Measurements from ENCODE around the gene AANAT.
A peak's percentile ranks its signal among the peaks of the same experiment; 100 is the strongest.
"Not testable (repeated sequence)": the region's sequence is repeated elsewhere in the genome, so short reads cannot be mapped to it uniquely, and the experiment has no call there.

The AANAT gene

GRCh38 chr17:76512366-76513305 lies 45.2 kb downstream of the AANAT start:
- POLR2A ChIA-PET = interaction anchor here (0.5 to 1.4 kb wide), 2 partner anchors 26 to 207 kb away, joined by 3 read pairs; no protein-coding TSS in a partner anchor
- CTCF ChIA-PET = interaction anchor here (0.8 to 5.2 kb wide), 8 partner anchors 9 to 128 kb away, joined by 3 to 28 read pairs (median 5); partner anchors contain the start of genes AANAT, SPHK1 and UBE2O
- DNase-seq (ENCODE audit: extremely low spot score) = no peak
- TF ChIP-seq, protein P1, sequence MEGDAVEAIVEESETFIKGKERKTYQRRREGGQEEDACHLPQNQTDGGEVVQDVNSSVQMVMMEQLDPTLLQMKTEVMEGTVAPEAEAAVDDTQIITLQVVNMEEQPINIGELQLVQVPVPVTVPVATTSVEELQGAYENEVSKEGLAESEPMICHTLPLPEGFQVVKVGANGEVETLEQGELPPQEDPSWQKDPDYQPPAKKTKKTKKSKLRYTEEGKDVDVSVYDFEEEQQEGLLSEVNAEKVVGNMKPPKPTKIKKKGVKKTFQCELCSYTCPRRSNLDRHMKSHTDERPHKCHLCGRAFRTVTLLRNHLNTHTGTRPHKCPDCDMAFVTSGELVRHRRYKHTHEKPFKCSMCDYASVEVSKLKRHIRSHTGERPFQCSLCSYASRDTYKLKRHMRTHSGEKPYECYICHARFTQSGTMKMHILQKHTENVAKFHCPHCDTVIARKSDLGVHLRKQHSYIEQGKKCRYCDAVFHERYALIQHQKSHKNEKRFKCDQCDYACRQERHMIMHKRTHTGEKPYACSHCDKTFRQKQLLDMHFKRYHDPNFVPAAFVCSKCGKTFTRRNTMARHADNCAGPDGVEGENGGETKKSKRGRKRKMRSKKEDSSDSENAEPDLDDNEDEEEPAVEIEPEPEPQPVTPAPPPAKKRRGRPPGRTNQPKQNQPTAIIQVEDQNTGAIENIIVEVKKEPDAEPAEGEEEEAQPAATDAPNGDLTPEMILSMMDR (IDR thresholded peaks at IDR 0.05; ENCODE audit: control extremely low read depth, extremely low read depth, low read depth, missing control alignments) = no peak

DNA sequence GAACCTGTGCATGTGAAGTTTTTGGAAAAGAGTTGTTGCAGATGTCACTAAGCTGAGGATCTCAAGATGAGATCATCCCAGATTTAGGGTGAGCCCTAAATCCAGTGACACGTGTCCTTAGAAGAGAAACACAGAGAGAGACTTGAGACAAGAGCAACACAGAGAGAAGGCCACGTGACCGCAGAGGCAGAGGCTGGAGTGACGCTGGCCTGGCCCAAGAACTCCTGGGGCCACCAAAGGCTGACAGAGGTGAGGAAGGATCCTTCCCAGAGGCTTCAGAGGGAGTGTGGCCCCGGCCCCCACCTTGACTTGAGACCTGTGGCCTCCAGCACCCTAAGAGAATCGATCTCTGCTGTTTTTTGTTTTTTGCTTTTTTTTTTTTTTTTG lies 45.9 kb downstream of the AANAT start:
- ChIA-PET CTCF (interaction anchor here (1.0 to 5.2 kb wide), 5 partner anchors 10 to 129 kb away, joined by 3 to 28 read pairs (median 4); partner anchors contain the start of genes AANAT and SPHK1), POLR2A (interaction anchor here (0.7 kb wide), 1 partner anchor 20 kb away, joined by 6 read pairs; no protein-coding TSS in a partner anchor)
- TF ChIP-seq, protein P1 (IDR thresholded peaks at IDR 0.05; ENCODE audit: control extremely low read depth, extremely low read depth, low read depth, missing control alignments) = no peak
- DNase-seq (ENCODE audit: extremely low spot score) = no peak

DNA sequence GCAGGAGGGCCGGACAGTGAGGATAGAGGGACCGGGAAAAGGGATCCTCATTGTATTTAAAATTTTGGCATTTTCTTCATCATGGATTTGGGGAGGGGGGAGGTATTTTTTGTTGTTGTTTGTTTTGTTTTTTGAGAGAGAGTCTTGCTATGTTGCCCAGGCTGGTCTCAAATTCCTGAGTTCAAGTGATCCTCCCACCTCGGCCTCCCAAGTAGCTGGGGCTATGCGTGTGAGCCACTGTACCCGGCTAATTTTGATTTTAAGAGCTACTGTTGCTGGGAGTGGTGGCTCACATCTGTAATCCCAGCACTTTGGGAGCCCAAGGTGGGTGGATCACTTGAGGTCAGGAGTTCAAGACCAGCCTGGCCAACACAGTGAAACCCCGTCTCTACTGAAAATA lies 47.0 kb downstream of the AANAT start:
- DNase-seq (ENCODE audit: extremely low spot score); POLR2A ChIA-PET: not testable (repeated sequence)
- CTCF ChIA-PET = interaction anchor here (1.1 to 5.2 kb wide), 6 partner anchors 8 to 106 kb away, joined by 3 to 28 read pairs (median 4); partner anchors contain the start of gene AANAT

GRCh38 chr17:76515274-76515949 lies 48.0 kb downstream of the AANAT start:
- TF ChIP-seq, protein P1 (IDR thresholded peaks at IDR 0.05; ENCODE audit: control extremely low read depth, extremely low read depth, low read depth, missing control alignments) = no peak
- peak; percentile 65 for DNase-seq (ENCODE audit: extremely low spot score)
- ChIA-PET POLR2A (interaction anchor here (0.7 kb wide), 1 partner anchor 160 kb away, joined by 7 read pairs; no protein-coding TSS in a partner anchor), CTCF (interaction anchor here (0.7 to 5.2 kb wide), 5 partner anchors 8 to 107 kb away, joined by 3 to 28 read pairs (median 3); partner anchors contain the start of gene AANAT)

DNA sequence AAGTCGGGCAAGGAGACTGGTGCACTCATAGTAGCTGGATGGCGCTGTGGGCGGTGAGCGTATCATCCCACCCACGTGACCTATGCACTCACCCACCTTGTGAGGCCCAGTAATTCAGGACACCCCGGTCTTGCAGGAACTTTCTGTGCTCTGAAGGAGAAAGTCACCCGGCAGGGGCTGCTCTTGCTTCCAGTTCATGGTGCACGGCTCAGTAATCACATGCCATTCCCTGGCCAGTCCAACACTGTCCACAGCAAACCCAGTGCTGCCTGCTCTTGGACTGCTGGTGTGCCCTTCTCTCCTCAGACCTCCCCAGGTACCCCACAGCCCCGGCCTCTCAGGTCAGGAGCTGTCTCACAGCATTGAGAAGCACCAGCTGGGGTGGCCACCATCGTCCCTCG lies 50.2 kb downstream of the AANAT start:
- ChIA-PET CTCF (interaction anchor here (1.0 to 1.7 kb wide), 4 partner anchors 10 to 29 kb away, joined by 3 to 8 read pairs (median 6); no protein-coding TSS in a partner anchor), POLR2A (no interaction called here)
- TF ChIP-seq, protein P1 (IDR thresholded peaks at IDR 0.05; ENCODE audit: control extremely low read depth, extremely low read depth, low read depth, missing control alignments) = no peak
- DNase-seq (ENCODE audit: extremely low spot score) = no peak

- ChIA-PET CTCF (interaction anchor here (1.2 to 6.5 kb wide), 5 partner anchors 9 to 106 kb away, joined by 3 to 109 read pairs (median 4); no protein-coding TSS in a partner anchor), POLR2A (no interaction called here)
- no peak for DNase-seq (ENCODE audit: extremely low spot score)
- TF ChIP-seq, protein P1 (IDR thresholded peaks at IDR 0.05; ENCODE audit: control extremely low read depth, extremely low read depth, low read depth, missing control alignments) = no peak
Measured at GRCh38 chr17:76519048-76519966, 51.9 kb downstream of the AANAT start.

All from GM10248 (cell line).